ENCODE measurements around the gene CD9. TPM values are rescaled to one million over a fixed set of nuclear protein-coding genes. Genes with fewer than 3 reads are reported as not detected.

CD9 gene
- total and polyA plus RNA-seq, 8 donors = 100 to 512 (median 121) TPM

GRCh38 chr12:6282453-6282840, 82.2 kb downstream of the CD9 start:
- Histone ChIP-seq H3K4me1 (peaks cover 25 to 44% of the 10 kb centered on the region in 2 donors), H3K4me3 (no peak overlapping the region), H3K36me3 (no peaks in the 10 kb centered on the region), H3K27me3 (peaks cover 0 to 5% of the 10 kb centered on the region in 2 donors), H3K9me3 (no peaks in the 10 kb centered on the region), H3K27ac (no peak overlapping the region)
- no peak for TF ChIP-seq CTCF (IDR thresholded peaks at IDR 0.05)
- intact Hi-C loops (cut with DNase I) = loop anchor here in 1 of 2 donors (5.0 to 10.0 kb wide), 2 partner anchors 220 to 298 kb away; no protein-coding TSS in a partner anchor
- DNase-seq = peak in 1 of 4 donors; percentile 17
- ATAC-seq = no peak

GRCh38 chr12:6284273-6284672, 84.1 kb downstream of the CD9 start:
- Histone ChIP-seq H3K9me3 (no peaks in the 10 kb centered on the region), H3K4me1 (peaks cover 14 to 27% of the 10 kb centered on the region in 2 donors), H3K27me3 (no peaks in the 10 kb centered on the region), H3K27ac (no peak overlapping the region), H3K36me3 (no peaks in the 10 kb centered on the region), H3K4me3 (no peak overlapping the region)
- no peak for TF ChIP-seq CTCF (IDR thresholded peaks at IDR 0.05)
- intact Hi-C loops (cut with DNase I) = loop anchor here in 1 of 2 donors (5.0 to 10.0 kb wide), 2 partner anchors 222 to 299 kb away; no protein-coding TSS in a partner anchor
- no peak for DNase-seq
- ATAC-seq = no peak

- Histone ChIP-seq H3K36me3 (no peaks in the 10 kb centered on the region), H3K27ac (no peak overlapping the region), H3K4me1 (peaks cover 6 to 19% of the 10 kb centered on the region in 2 donors), H3K9me3 (no peaks in the 10 kb centered on the region), H3K4me3 (no peak overlapping the region), H3K27me3 (no peaks in the 10 kb centered on the region)
- peak; percentile 87 for ATAC-seq
- peak; percentile 92 to 95 for TF ChIP-seq CTCF (IDR thresholded peaks at IDR 0.05)
- intact Hi-C loops (cut with DNase I) = loop anchor here (5.0 to 10.0 kb wide), 2 partner anchors 218 to 300 kb away; no protein-coding TSS in a partner anchor
- peak in 2 of 4 donors; percentile 67 to 85 for DNase-seq
These were observed 84.9 kb downstream of the CD9 start for GRCh38 chr12:6285063-6285477.

GRCh38 chr12:6285532-6286306, 85.5 kb downstream of the CD9 start:
- Histone ChIP-seq H3K9me3 (no peaks in the 10 kb centered on the region), H3K4me1 (peaks cover 2 to 14% of the 10 kb centered on the region in 2 donors), H3K4me3 (no peak overlapping the region), H3K36me3 (no peaks in the 10 kb centered on the region), H3K27me3 (no peaks in the 10 kb centered on the region), H3K27ac (no peak overlapping the region)
- ATAC-seq (no peak), DNase-seq (no peak)
- intact Hi-C loops (cut with DNase I) = loop anchor here (5.0 to 10.0 kb wide), 2 partner anchors 218 to 301 kb away; no protein-coding TSS in a partner anchor
- no peak for TF ChIP-seq CTCF (IDR thresholded peaks at IDR 0.05)

Other genes with a start within 250 kb of the CD9 start
- gene VWF, start 75.7 kb upstream of the CD9 start, total RNA-seq = 100 to 1,000 TPM; 254 to 401 TPM
- gene VWF, start 75.7 kb upstream of the CD9 start, polyA plus RNA-seq (ENCODE audit: insufficient read length in 6 of 6) = 100 to 1,000 TPM; 123 to 162 (median 131) TPM
- 1 to 10 TPM; 2.0 to 4.2 TPM for gene PLEKHG6, start 110.3 kb downstream of the CD9 start, total RNA-seq
- gene PLEKHG6, start 110.3 kb downstream of the CD9 start, polyA plus RNA-seq (ENCODE audit: insufficient read length in 6 of 6) = 1 to 10 TPM; 2.7 to 4.1 (median 3.5) TPM
- gene TNFRSF1A, start 141.7 kb downstream of the CD9 start, total RNA-seq = 100 to 1,000 TPM; 155 to 211 TPM
- gene TNFRSF1A, start 141.7 kb downstream of the CD9 start, polyA plus RNA-seq (ENCODE audit: insufficient read length in 6 of 6) = 100 to 1,000 TPM; 110 to 139 (median 125) TPM
- 100 to 1,000 TPM; 196 to 212 TPM for gene SCNN1A, start 175.2 kb downstream of the CD9 start, total RNA-seq
- gene SCNN1A, start 175.2 kb downstream of the CD9 start, polyA plus RNA-seq (ENCODE audit: insufficient read length in 6 of 6) = 1 to 10 TPM; 2.3 to 4.1 (median 3.2) TPM
- gene LTBR, start 183.8 kb downstream of the CD9 start, total RNA-seq = 100 to 1,000 TPM; 149 to 153 TPM
- gene LTBR, start 183.8 kb downstream of the CD9 start, polyA plus RNA-seq (ENCODE audit: insufficient read length in 6 of 6) = 100 to 1,000 TPM in 1 of 6 donors, 10 to 100 TPM in 5; 66.6 to 105 (median 77.5) TPM
- gene CD27, start 244.6 kb downstream of the CD9 start, total RNA-seq = 1 to 10 TPM; 1.4 to 1.6 TPM
- gene CD27, start 244.6 kb downstream of the CD9 start, polyA plus RNA-seq (ENCODE audit: insufficient read length in 6 of 6) = 1 to 10 TPM; 1.2 to 3.2 (median 2.3) TPM